ENCODE measurements around the gene TMEM273.

GRCh38 chr10:49208996-49209395, 20.8 kb upstream of the TMEM273 start:
- TF ChIP-seq EP300 (IDR thresholded peaks at IDR 0.05), result no peak
- TF ChIP-seq CTCF (IDR thresholded peaks at IDR 0.05), result no peak
- TF ChIP-seq POLR2A (IDR thresholded peaks at IDR 0.05), result no peak
- no peak for TF ChIP-seq POLR2AphosphoS5 (IDR thresholded peaks at IDR 0.05)

All from sigmoid colon (tissue), 4 donors.